Measurements from ENCODE around the gene SLC35F2.

The SLC35F2 gene

DNA sequence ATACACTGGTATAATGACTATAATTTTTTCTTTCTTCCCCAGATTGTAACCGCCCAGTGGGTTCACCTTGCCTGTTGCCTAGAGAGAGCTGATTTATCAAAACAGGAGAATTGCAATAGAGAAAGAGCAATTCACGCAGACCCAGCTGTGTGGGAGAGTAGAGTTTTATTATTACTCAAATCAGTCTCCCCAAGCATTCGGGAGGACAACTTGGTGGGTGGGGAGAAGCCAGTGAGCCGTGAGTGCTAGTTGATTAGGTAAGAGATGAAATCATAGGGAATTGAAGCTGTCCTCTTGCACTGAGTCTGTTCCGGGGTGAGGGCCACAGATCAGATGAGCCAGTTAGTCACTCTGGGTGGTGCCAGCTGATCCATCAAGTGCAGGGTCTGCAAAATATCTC is 73.2 kb downstream of the SLC35F2 start:
- DNase-seq (ENCODE audit: low spot score), result no peak
- TF ChIP-seq, protein P1, sequence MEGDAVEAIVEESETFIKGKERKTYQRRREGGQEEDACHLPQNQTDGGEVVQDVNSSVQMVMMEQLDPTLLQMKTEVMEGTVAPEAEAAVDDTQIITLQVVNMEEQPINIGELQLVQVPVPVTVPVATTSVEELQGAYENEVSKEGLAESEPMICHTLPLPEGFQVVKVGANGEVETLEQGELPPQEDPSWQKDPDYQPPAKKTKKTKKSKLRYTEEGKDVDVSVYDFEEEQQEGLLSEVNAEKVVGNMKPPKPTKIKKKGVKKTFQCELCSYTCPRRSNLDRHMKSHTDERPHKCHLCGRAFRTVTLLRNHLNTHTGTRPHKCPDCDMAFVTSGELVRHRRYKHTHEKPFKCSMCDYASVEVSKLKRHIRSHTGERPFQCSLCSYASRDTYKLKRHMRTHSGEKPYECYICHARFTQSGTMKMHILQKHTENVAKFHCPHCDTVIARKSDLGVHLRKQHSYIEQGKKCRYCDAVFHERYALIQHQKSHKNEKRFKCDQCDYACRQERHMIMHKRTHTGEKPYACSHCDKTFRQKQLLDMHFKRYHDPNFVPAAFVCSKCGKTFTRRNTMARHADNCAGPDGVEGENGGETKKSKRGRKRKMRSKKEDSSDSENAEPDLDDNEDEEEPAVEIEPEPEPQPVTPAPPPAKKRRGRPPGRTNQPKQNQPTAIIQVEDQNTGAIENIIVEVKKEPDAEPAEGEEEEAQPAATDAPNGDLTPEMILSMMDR (IDR thresholded peaks at IDR 0.05; ENCODE audit: extremely low read depth, missing control alignments), result no peak

DNA sequence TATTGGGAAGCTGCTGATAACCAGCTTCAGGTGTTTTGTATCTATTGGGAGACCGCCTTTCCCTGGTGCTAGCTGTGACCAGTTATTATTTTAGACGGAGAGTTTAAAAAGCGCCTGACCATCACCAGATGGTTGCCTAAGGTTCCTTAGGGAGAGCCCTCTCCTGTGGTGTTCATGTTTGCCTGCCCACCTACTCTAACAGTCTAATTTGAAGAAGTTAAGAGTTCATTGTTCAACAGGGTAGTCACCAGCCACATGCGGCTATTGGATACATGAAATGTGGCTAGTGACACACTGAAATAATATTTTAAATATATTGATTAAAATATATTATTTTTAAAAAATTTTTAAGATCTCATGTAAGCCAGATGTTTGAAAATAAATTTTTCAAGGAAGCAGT is 75.5 kb downstream of the SLC35F2 start:
- TF ChIP-seq, protein P1 (IDR thresholded peaks at IDR 0.05; ENCODE audit: extremely low read depth, missing control alignments), result no peak
- no peak for DNase-seq (ENCODE audit: low spot score)

DNA sequence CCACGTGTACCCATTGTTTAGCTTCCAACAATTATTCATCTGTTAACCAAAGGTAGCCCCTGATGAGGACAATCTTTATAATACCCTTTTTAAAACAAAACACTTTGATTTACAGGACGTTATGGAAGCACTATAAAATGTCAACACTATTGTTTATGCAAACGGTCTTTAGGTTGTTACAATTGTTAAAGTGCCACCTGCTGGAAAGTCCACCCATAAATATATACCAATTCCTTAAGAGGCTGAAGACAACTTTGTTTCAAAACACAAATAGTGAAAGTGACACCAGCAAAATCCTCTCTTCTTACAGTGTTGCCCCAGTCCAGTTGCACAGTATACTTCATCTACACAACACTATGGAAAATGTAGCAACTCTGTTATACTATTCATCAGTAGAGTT is 77.8 kb downstream of the SLC35F2 start:
- TF ChIP-seq, protein P1 (IDR thresholded peaks at IDR 0.05; ENCODE audit: extremely low read depth, missing control alignments), result no peak
- no peak for DNase-seq (ENCODE audit: low spot score)

DNA sequence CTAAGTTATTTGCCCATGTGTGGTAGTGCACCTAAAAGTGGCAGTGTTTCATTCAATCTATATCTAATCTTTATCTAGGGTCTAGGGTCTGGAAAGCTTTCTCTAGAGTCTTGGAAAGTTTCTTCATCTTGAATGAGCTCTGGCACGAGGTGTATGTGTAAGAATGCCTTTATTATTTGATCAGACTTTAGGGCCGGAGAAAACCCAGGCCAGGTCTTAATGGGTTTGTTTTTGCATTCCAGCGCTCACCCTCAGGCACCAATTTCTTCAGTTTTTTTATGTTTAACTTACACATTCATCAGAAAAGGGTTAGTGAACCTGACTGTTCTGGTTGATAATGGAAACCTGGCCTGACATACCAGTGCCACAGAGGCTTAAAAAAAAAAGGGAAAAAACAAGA is 78.5 kb downstream of the SLC35F2 start:
- TF ChIP-seq, protein P1 (IDR thresholded peaks at IDR 0.05; ENCODE audit: extremely low read depth, missing control alignments), result no peak
- no peak for DNase-seq (ENCODE audit: low spot score)

DNA sequence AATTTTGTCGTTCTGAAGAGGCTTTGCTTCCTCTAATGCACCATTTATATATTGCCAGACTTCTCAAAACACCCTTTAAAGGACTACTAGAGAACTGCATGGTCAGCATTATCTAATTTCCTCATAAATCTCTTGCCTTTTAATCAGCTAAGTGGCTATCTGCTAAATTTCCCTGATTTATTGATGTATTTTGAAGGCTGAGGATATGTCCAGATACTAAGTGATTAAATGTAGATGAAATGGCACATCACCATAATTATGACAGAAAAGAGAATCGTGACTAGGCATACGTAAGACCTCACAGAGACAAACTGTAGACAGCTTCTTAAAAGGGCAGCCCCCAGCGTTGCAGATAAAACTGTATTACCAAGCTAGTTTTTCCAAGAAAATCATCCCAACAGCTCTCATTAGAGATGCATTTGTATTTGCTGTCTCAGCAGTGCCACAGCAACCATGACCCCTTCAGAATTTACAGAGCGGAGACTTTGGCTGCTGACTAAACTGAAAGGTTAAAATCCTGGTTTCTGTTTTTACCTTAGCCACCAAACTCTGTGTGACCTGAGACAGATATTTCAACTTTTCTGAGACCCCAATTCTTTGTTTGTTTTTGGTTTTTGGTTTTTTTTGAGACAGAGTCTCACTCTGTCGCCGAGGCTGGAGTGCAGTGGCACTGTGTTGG is 79.6 kb downstream of the SLC35F2 start:
- no peak for DNase-seq (ENCODE audit: low spot score)
- TF ChIP-seq, protein P1 (IDR thresholded peaks at IDR 0.05; ENCODE audit: extremely low read depth, missing control alignments), result no peak

DNA sequence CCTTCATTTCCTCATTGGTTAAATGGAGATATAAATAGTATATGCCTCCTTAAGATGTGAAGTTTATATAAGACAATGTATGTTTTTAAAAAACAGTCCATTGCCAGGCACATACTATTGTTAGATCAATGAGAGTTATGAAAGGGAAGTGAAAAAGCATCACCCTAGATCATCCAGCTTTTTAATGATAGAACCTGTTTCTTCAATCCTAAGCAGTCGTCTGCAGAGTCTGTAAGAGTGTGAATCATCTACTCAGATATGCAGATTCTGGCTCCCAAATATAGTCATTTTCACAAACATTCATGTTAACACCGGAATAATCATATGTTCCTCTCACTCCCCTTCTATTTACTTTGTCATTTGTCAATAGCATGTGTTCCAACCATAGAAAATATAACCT is 81.5 kb downstream of the SLC35F2 start:
- TF ChIP-seq, protein P1 (IDR thresholded peaks at IDR 0.05; ENCODE audit: extremely low read depth, missing control alignments), result no peak
- peak; percentile 34 for DNase-seq (ENCODE audit: low spot score)

DNA sequence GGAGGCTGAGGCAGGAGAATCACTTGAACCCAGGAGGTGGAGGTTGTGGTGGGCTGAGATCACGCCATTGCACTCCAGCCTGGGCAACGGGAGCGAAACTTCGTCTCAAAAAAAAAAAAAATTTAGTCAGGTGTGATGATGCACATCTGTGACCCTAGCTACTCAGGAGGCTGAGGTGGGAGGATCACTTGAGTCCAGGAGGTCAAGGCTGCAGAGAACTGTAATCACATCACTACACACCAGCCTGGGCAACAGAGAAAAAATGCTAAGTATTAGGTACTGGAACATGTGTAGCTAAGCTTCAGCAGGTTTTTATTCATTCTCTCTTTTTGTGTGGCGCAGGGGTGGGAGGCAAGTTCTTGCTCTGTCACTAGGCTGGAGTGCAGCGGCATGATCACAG is 82.5 kb downstream of the SLC35F2 start:
- DNase-seq (ENCODE audit: low spot score), result no peak
- TF ChIP-seq, protein P1 (IDR thresholded peaks at IDR 0.05; ENCODE audit: extremely low read depth, missing control alignments), result no peak

Measured in GM20000 (cell line).